Muscle of leg (tissue), 11 donors: ENCODE data around the gene MMP14. TPM values are rescaled to one million over a fixed set of nuclear protein-coding genes. Genes with fewer than 3 reads are reported as not detected.
A peak's percentile ranks its signal among the peaks of the same experiment; 100 is the strongest.
"Not testable (repeated sequence)": the region's sequence is repeated elsewhere in the genome, so short reads cannot be mapped to it uniquely, and the experiment has no call there.

Experiments
- DNase-seq: peaks from one replicate; pipeline ENCODE4 v3.0.0; 2013
- H3K27ac ChIP-seq: one replicate; pipeline ENCODE4 v1.5.1; 2013; ENCODE audit warnings: mild to moderate bottlenecking, low read length, control low read depth
- H3K27me3 ChIP-seq: one replicate; pipeline ENCODE4 v1.6.1; 2013; ENCODE audit warnings: low read length; ENCODE audit not compliant: control insufficient read depth, insufficient read depth
- H3K36me3 ChIP-seq: one replicate; pipeline ENCODE4 v1.6.1; 2013; ENCODE audit warnings: low read length; ENCODE audit not compliant: control insufficient read depth, insufficient read depth
- H3K4me1 ChIP-seq: one replicate; pipeline ENCODE4 v1.6.1; 2013; ENCODE audit warnings: low read length; ENCODE audit not compliant: control insufficient read depth, insufficient read depth
- H3K4me3 ChIP-seq: one replicate; pipeline ENCODE4 v1.5.1; 2013; ENCODE audit warnings: low read length, control low read depth
- H3K9me3 ChIP-seq: replicated peaks from 2 replicates; pipeline ENCODE4 v1.6.1; 2013; ENCODE audit warnings: low read depth, low read length; ENCODE audit not compliant: control insufficient read depth
- WGBS: methylation state at CpG from one replicate; pipeline ENCODE4 v1.1.5; 2013; ENCODE audit warnings: missing lambda C conversion rate; ENCODE audit not compliant: insufficient coverage; 5-methylcytosine and 5-hydroxymethylcytosine counted together
- polyA plus RNA-seq, 8 donors: library from polyadenylated mRNA; unstranded; fragments of 120-200 nt; gene quantifications; one replicate each; pipeline versions ENCODE4 v1.2.1 to v1.2.3, GENCODE V29; 2013; ENCODE audit warnings: inconsistent platforms in 1 of 8, low replicate concordance in 1 of 8; ENCODE audit not compliant: insufficient read length in 8 of 8, insufficient read depth in 1 of 8
- total RNA-seq: library from RNA; stranded (reverse); fragments of 120-200 nt; gene quantifications from one replicate; pipeline ENCODE4 v1.2.4, GENCODE V29; 2013

The MMP14 gene
- total and polyA plus RNA-seq, 9 donors, result 108 to 315 (median 198) TPM

DNA sequence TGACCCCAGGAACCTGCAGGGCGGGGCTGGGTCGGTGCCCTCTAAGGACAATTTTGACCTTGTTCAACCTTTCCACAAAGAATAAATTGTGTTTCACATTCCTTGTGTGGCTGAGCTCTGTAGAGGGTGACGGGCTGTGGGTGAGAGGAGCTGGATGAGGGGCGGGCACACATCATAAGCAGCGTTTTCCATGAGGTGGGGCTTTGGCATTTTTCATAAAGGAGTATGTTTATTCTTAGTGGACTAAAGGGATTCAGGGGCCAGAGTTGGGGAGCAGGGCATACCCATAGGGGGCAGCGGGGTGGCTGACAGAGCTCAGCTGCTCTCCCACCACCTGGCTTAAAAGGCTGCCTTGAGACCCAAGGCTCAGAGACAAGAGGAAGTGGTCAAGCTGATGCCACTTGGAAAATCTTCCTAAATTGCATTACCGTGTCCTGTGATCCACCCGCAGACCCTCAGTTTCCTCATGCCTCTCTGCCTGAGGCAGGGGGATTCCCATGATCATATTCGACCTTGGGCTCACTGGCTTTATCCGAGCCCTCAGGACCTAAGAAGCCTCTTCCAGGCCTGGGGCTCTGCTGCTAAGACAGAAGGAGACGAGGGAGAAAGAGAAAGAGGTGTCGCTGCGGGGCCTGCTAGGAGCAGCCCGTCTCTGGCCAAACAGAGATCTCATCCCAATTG lies 11.4 kb downstream of the MMP14 start:
- H3K4me1 ChIP-seq, result peaks cover 67% of the 10 kb centered on the region
- H3K9me3 ChIP-seq, result no peaks in the 10 kb centered on the region
- H3K27ac ChIP-seq, result peak overlapping the region; percentile 89
- no peaks in the 10 kb centered on the region for H3K27me3 ChIP-seq
- 13% methylated on average over 8 of the region's 14 CpGs for WGBS
- peaks cover 38% of the 10 kb centered on the region for H3K36me3 ChIP-seq
- no peak overlapping the region for H3K4me3 ChIP-seq
- peak; percentile 60 for DNase-seq

DNA sequence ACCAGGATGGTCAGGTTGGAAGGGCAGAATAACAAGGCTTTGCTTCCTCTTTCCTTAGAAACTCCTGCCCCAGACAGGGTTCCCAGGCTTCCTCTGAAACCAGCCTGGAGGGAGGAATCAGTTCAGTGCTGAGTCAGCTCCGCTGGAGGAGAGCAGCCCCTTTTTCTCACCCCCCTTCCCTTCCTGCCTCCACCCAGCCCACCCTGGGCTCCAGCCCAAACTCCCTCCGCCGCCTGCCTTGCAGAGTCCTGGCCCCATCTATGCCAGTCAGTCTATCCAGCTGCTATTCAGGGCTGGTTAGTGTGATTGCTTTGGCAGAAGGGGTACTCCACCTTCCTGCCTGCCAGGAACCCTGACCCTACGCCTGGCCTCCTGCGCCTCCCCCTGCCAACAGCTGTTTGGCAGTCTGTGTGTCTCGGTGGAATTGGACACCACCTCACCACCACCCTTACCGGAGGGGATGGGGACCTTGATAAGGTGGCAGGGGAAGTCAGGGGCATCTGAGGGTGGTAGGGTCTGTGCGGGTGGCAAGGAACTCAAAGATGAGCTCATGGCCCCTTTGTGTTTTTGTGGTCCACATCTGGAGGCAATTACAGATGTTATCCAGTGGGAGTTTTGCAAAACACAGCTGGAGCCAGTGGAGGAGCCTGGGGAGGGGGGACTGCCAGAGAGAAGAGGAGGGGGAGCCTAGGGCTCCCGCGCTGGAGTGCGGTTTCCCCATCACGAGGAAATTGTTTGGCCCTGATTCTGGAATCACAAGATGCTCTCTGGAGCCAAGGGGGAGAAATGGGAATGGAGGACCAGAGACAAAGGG lies 12.2 kb downstream of the MMP14 start:
- WGBS, result 4% methylated on average over 5 of the region's 12 CpGs
- Histone ChIP-seq H3K4me1 (peaks cover 74% of the 10 kb centered on the region), H3K36me3 (peaks cover 31% of the 10 kb centered on the region), H3K9me3 (no peaks in the 10 kb centered on the region), H3K4me3 (no peak overlapping the region), H3K27me3 (no peaks in the 10 kb centered on the region), H3K27ac (peak overlapping the region; percentile 89)
- peak; percentile 99 for DNase-seq

DNA sequence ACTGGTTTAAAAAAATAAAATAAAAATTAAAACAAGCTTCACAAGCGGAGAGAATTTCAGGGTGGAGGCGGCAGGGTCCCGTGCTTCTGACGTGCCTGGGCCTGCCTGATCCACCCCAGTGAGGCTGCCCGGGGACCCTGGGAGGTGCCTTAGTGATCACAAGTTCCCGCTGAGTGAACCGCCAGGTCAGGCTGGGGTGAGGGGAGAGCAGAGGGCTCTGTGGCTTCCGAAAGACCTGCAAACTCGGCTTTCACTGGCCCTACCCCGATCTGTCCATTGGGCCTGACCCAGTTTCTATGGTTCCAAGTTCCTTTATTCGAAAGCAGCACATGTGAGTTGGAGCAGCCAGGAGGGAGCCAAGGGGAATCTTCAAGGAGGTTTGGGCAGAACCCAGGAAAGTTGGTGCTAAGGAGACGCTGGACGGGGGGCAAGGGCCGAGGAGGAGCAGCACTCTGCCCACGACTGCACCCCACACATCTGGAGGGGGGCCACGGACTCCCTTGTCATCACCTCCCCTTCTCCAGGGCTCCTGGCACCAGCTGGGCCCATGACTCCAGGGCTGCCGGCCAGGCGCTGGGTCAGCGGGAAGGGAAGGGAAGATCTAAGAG lies 12.9 kb downstream of the MMP14 start:
- Histone ChIP-seq H3K27me3 (no peaks in the 10 kb centered on the region), H3K9me3 (no peaks in the 10 kb centered on the region), H3K36me3 (peaks cover 26% of the 10 kb centered on the region), H3K27ac (peak overlapping the region; percentile 89), H3K4me3 (no peak overlapping the region), H3K4me1 (peaks cover 75% of the 10 kb centered on the region)
- peak; percentile 96 for DNase-seq
- WGBS, result 11% methylated on average over 10 of the region's 19 CpGs

DNA sequence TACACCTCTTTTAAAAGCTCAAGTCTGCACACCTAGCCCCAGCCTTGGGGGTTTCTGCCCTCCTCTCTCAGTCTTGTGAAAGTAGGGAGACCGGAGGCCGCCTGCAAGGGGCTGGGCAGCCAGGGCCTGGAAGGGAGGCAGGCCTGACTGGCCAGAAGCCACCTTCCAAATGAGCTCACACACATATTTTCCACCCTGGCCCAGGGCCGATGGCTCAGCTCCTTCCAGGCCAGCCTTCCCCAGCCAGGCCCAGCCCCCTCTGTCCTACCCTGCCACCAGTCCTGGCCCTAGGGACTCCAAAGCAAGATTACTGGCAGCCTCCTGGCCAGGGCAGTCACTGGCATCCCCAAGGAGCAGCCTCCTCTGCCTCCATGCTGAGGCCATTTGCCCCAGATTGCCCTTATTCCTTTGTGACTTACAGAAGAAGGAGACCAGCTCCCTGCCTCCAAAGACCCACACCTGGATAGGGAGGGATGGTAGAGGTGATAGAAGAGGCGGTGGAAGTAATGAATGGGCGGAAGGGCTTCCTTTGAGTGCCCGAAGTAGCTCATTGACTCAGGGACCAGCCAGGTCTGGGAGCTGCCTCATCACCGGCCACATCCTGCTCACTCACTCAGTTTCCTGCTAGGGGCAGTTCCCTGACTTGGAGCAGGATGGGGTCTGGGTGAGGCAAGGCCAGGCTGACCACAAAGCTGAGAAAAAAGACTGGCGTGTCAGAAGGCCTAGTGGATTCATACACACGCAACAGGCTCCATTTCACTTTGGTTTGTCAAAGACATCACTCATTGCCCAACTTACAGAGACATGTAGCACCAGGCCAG lies 14.8 kb downstream of the MMP14 start:
- Histone ChIP-seq H3K9me3 (no peaks in the 10 kb centered on the region), H3K27me3 (no peaks in the 10 kb centered on the region), H3K36me3 (peaks cover 8% of the 10 kb centered on the region), H3K27ac (peak overlapping the region; percentile 93), H3K4me1 (peaks cover 63% of the 10 kb centered on the region), H3K4me3 (no peak overlapping the region)
- DNase-seq, result peak; percentile 96
- WGBS, result 46% methylated on average over 2 of the region's 9 CpGs

DNA sequence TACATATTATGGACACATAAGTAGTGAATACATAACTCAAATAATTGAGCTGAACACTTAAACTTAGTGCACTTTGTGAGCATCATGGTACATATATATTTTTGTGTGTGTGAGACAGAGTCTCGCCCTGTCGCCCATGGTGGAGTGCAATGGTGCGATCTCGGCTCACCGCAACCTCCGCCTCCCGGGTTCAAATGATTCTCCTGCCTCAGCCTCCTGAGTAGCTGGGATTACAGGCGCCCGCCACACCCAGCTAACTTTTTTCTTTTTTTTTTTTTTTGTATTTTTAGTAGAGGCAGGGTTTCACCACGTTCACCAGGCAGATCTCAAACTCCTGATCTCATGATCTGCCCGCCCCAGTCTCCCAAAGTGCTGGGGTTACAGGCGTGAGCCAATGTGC lies 15.8 kb downstream of the MMP14 start:
- H3K36me3 ChIP-seq, DNase-seq, H3K4me3 ChIP-seq, H3K27me3 ChIP-seq, H3K27ac ChIP-seq, H3K9me3 ChIP-seq: not testable (repeated sequence)
- H3K4me1 ChIP-seq, result peaks cover 53% of the 10 kb centered on the region
- WGBS, result no CpG with 5 or more reads among the region's 12 CpGs

DNA sequence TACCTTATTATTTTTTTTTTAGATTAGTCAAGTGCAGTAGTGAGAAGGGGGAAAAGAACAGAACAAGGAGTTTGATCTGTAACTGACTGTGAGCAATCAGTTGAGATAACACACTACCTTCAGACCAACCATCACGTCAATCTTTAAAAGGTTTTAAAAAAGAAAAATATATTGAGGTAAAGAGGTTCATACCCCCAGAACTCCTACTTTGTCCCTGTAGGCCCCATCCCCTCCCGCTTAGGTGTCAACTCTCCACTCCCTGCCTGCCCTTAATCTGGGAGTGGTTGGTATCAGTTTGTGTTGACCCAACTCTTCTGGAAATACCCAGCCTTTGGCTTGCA lies 16.2 kb downstream of the MMP14 start:
- peak overlapping the region; percentile 43 for H3K27ac ChIP-seq
- H3K36me3 ChIP-seq, result no peaks in the 10 kb centered on the region

DNA sequence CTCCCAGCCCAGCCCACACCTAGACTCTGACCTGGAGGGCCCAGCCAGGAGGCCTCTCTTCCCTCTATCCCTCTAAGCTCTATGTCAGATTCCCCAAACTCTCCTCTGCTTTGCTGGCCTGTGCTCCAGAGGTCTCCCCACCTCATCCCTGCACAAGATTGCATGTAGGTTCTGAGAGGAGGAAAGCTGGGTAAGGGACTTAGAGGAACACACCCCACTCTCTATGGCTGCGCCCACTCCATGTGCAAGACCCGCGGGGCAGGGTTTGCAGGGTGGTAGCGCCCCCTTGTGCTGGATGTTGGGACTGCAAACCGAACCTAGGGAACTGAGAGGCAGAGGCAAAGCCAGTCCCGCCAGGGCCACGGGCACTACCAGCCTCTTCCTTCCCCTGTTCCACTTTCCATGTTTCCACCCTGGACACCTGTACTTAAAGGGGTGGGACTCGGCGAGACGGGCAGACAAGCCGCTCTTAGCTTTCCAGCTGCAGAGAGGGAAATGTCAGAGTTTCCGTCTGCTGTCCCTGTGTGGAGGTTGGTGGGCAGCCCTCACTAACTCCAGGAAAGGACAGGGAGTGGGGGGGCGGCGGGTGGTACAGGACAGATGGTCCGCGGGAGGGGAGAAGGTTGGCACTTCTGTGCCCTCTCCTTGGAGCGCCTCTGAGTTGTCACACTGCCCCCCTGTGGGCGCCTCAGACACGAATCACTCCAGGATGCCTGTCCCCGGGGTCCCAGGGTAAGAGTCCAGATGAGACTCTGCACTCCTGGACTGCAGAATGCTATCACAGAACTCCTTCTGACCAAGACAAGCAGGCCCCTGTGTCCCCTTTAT lies 16.8 kb downstream of the MMP14 start:
- Histone ChIP-seq H3K4me1 (peaks cover 45% of the 10 kb centered on the region), H3K9me3 (peaks cover 4% of the 10 kb centered on the region)
- WGBS, result 3% methylated on average over 10 of the region's 20 CpGs

More for the DNA sequence above, 16.2 kb downstream of the MMP14 start:
- WGBS, result no CpG with 5 or more reads among the region's 2 CpGs
- DNase-seq, result no peak
- Histone ChIP-seq H3K4me1 (peaks cover 51% of the 10 kb centered on the region), H3K27me3 (no peaks in the 10 kb centered on the region), H3K9me3 (peaks cover 4% of the 10 kb centered on the region), H3K4me3 (no peak overlapping the region)

DNA sequence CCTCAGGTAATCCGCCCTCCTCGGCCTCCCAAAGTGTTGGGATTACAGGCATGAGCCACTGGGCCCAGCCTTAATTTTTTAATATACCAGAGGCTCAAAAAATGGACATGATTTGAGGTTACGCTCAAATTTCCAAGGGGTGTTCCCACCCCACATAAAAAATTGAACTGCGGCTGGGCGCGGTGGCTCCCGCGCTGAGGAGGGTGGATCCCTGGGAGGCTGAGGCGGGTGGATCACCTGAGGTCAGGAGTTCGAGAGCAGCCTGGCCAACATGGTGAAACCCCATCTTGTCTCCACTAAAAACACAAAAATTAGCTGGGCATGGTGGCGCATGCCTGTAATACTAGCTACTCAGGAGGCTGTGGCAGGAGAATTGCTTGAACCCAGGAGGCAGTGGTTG lies 17.9 kb downstream of the MMP14 start:
- 75% methylated on average over 2 of the region's 11 CpGs for WGBS

More for the DNA sequence above, 16.8 kb downstream of the MMP14 start:
- H3K27ac ChIP-seq, result peak overlapping the region; percentile 53
- peak overlapping the region; percentile 39 for H3K4me3 ChIP-seq
- H3K27me3 ChIP-seq, result no peaks in the 10 kb centered on the region
- DNase-seq, result peak; percentile 92
- H3K36me3 ChIP-seq, result no peaks in the 10 kb centered on the region

DNA sequence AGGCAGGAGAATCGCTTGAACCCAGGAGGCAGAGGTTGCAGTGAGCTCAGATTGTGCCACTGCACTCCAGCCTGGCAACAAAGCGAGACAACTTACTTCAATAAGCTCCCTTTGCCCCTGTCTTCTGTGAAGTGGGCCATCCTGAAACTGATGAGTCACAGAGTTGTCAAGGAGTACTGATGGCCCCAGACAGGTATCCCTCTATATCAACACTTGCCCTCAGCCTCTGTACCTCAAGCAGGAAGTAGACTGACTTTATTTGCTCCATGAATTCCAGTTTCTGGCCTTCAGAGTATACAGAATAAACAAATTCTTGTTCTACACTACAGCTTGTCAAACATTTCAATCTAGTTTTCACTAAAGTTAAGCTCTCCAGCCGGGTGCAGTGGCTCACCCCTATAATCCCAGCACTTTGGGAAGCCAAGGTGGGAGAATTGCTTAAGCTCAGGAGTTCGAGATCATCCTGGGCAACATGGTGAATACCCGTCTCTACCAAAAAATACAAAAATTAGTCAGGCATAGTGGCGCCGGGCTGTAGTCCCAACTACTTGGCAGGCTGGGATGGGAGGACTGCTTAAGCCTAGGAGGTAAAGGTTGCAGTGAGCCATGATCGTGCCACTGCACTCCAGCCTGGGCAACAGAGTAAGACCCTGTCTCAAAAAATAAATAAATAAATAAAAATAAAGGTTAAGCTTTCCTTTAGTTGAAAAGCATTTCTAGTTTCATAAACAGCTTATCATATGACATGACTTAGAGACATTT lies 18.8 kb downstream of the MMP14 start:
- H3K27ac ChIP-seq, result no peak overlapping the region
- 100% methylated on average over 2 of the region's 8 CpGs for WGBS
- no peaks in the 10 kb centered on the region for H3K27me3 ChIP-seq
- peaks cover 4% of the 10 kb centered on the region for H3K9me3 ChIP-seq
- no peak overlapping the region for H3K4me3 ChIP-seq
- peaks cover 25% of the 10 kb centered on the region for H3K4me1 ChIP-seq
- DNase-seq, result no peak
- H3K36me3 ChIP-seq, result no peaks in the 10 kb centered on the region

More for the DNA sequence above, 17.9 kb downstream of the MMP14 start:
- not testable (repeated sequence) for H3K9me3 ChIP-seq, H3K36me3 ChIP-seq, H3K4me3 ChIP-seq, H3K27ac ChIP-seq, H3K27me3 ChIP-seq, DNase-seq
- H3K4me1 ChIP-seq, result peaks cover 34% of the 10 kb centered on the region
